H1 (cell line): ENCODE data around the gene RIPOR1. TPM values are rescaled to one million over a fixed set of nuclear protein-coding genes. Genes with fewer than 3 reads are reported as not detected.
A peak's percentile ranks its signal among the peaks of the same experiment; 100 is the strongest.

Experiments used
- CTCF ChIA-PET: fragments of 300-600 bp; sonication (Branson Sonifier 250); formaldehyde crosslinking; loops from one replicate; lab custom pipeline; 2021; ENCODE audit not compliant: partially characterized antibody; lab: Charles Lee
- POLR2A ChIA-PET: fragments of 300-600 bp; sonication (Branson Sonifier 250); formaldehyde crosslinking; loops from one replicate; lab custom pipeline; 2021; ENCODE audit warnings: inconsistent platforms; ENCODE audit not compliant: partially characterized antibody; lab: Charles Lee
- DNase-seq, 2 experiments: peaks; one replicate each; pipeline versions ENCODE4 v3.0.0 to v3.0.0-alpha.2; 2010 to 2022; ENCODE audit warnings: low spot score in 2 of 2, low read depth in 1 of 2, mixed read lengths in 1 of 2
- FAIRE-seq: peaks from 2 replicates; lab custom pipeline; 2011; peaks lifted over from hg19 to GRCh38; lab: Jason Lieb, UNC
- H2AFZ ChIP-seq: 2 replicates; pipeline ENCODE4 v1.8.1; 2012; ENCODE audit warnings: low read length, inconsistent platforms
- H2AK5ac ChIP-seq: 2 replicates; pipeline ENCODE4 v1.6.1; 2013; ENCODE audit warnings: low read depth, low read length
- H2BK120ac ChIP-seq: replicated peaks from 2 replicates; pipeline ENCODE3; 2013; ENCODE audit warnings: low read depth, low read length, inconsistent platforms
- H2BK12ac ChIP-seq: 2 replicates; pipeline ENCODE4 v1.6.1; 2013; ENCODE audit warnings: low read depth, low read length
- H2BK15ac ChIP-seq: 2 replicates; pipeline ENCODE4 v1.6.1; 2013; ENCODE audit warnings: low read length
- H2BK20ac ChIP-seq: 2 replicates; pipeline ENCODE4 v1.6.1; 2013; ENCODE audit warnings: low read length
- H2BK5ac ChIP-seq: 2 replicates; pipeline ENCODE4 v1.6.1; 2013; ENCODE audit warnings: low read depth, low read length
- H3K14ac ChIP-seq: 2 replicates; pipeline ENCODE4 v1.6.1; 2013; ENCODE audit warnings: inconsistent platforms; ENCODE audit not compliant: insufficient read length
- H3K18ac ChIP-seq: 2 replicates; pipeline ENCODE4 v1.6.1; 2013; ENCODE audit warnings: low read length; ENCODE audit errors: extremely low read depth
- H3K23ac ChIP-seq: 2 replicates; pipeline ENCODE4 v1.6.1; 2013; ENCODE audit warnings: inconsistent platforms; ENCODE audit not compliant: insufficient read length
- H3K23me2 ChIP-seq: 2 replicates; pipeline ENCODE4 v1.6.1; 2013; ENCODE audit warnings: low read depth, low read length
- H3K27ac ChIP-seq: 2 replicates; pipeline ENCODE4 v1.6.1; 2011; ENCODE audit warnings: low read depth, low read length, inconsistent platforms
- H3K27me3 ChIP-seq, 4 experiments: replicated peaks in 1 of 4; 1 replicate in 1 of 4; 2 replicates in 3 of 4; pipeline versions ENCODE4 v1.6.1 to v1.8.1; 2011 to 2013; ENCODE audit warnings: low read length in 3 of 4, mild to moderate bottlenecking in 3 of 4, inconsistent platforms in 2 of 4, mixed read lengths in 2 of 4, moderate library complexity in 1 of 4; ENCODE audit not compliant: control insufficient read depth in 3 of 4, insufficient read depth in 3 of 4; ENCODE audit errors: extremely low read depth in 1 of 4
- H3K36me3 ChIP-seq, 4 experiments: 2 replicates each; pipeline versions ENCODE4 v1.6.1 to v1.8.1; 2011 to 2013; ENCODE audit warnings: mild to moderate bottlenecking in 4 of 4, low read length in 3 of 4, moderate library complexity in 2 of 4, control low read depth in 1 of 4, inconsistent platforms in 1 of 4; ENCODE audit not compliant: insufficient read depth in 4 of 4, control insufficient read depth in 2 of 4
- H3K4ac ChIP-seq: replicated peaks from 2 replicates; pipeline ENCODE3; 2013; ENCODE audit warnings: low read length, low read depth, mixed read lengths, inconsistent platforms; ENCODE audit not compliant: insufficient read length
- H3K4me1 ChIP-seq, 4 experiments: replicated peaks in 1 of 4; 1 replicate in 1 of 4; 2 replicates in 3 of 4; pipeline versions ENCODE4 v1.6.1 to v1.8.1; 2011 to 2013; ENCODE audit warnings: low read length in 3 of 4, inconsistent platforms in 2 of 4, mixed read lengths in 1 of 4; ENCODE audit not compliant: insufficient read depth in 4 of 4, control insufficient read depth in 3 of 4
- H3K4me2 ChIP-seq, 2 experiments: 2 replicates each; pipeline versions ENCODE4 v1.6.1 to v1.8.1; 2011 to 2013; ENCODE audit warnings: low read depth in 2 of 2, low read length in 2 of 2, control low read depth in 1 of 2, inconsistent platforms in 1 of 2, mild to moderate bottlenecking in 1 of 2; ENCODE audit not compliant: insufficient read depth in 1 of 2
- H3K4me3 ChIP-seq, 4 experiments: fragments of 200-600, 300-600 bp in 1 of 4; sonication (generic), shearing (Covaris generic), sonication (Bioruptor Twin) in 1 of 4; 2 replicates each; pipeline versions ENCODE4 v1.5.1 to v1.8.1; 2011 to 2016; ENCODE audit warnings: low read length in 4 of 4, low read depth in 3 of 4, control low read depth in 2 of 4, inconsistent platforms in 2 of 4, mild to moderate bottlenecking in 2 of 4, mixed read lengths in 1 of 4, moderate library complexity in 1 of 4; ENCODE audit not compliant: insufficient read depth in 2 of 4; ENCODE audit errors: extremely low read depth in 1 of 4
- H3K56ac ChIP-seq: replicated peaks from 2 replicates; pipeline ENCODE3; 2013; ENCODE audit warnings: low read depth, mild to moderate bottlenecking, mixed read lengths, low read length, inconsistent platforms; ENCODE audit not compliant: insufficient read length
- H3K79me1 ChIP-seq: 2 replicates; pipeline ENCODE4 v1.6.1; 2013; ENCODE audit warnings: low read depth, low read length, control low read depth
- H3K79me2 ChIP-seq, 2 experiments: 2 replicates each; pipeline versions ENCODE4 v1.6.1 to v1.8.1; 2012 to 2013; ENCODE audit warnings: low read length in 2 of 2, mild to moderate bottlenecking in 2 of 2, inconsistent platforms in 1 of 2; ENCODE audit not compliant: insufficient read depth in 2 of 2, control insufficient read depth in 1 of 2
- H3K9ac ChIP-seq, 4 experiments: replicated peaks in 1 of 4; 1 replicate in 1 of 4; 2 replicates in 3 of 4; pipeline versions ENCODE4 v1.6.1 to v1.8.1; 2011 to 2013; ENCODE audit warnings: low read depth in 3 of 4, low read length in 3 of 4, control low read depth in 2 of 4, mild to moderate bottlenecking in 2 of 4, moderate library complexity in 2 of 4, inconsistent platforms in 1 of 4; ENCODE audit errors: extremely low read depth in 1 of 4
- H3K9me3 ChIP-seq, 2 experiments: 2 replicates each; pipeline versions ENCODE4 v1.6.1 to v1.8.1; 2012 to 2013; ENCODE audit warnings: mild to moderate bottlenecking in 2 of 2, moderate library complexity in 2 of 2, control low read depth in 1 of 2, inconsistent platforms in 1 of 2, low read depth in 1 of 2, low read length in 1 of 2, mixed read lengths in 1 of 2; ENCODE audit not compliant: insufficient read depth in 2 of 2
- H4K20me1 ChIP-seq, 2 experiments: replicated peaks in 1 of 2; 2 replicates each; pipeline versions ENCODE3 to v1.8.1; 2011 to 2013; ENCODE audit warnings: inconsistent platforms in 2 of 2, low read length in 2 of 2, mild to moderate bottlenecking in 1 of 2; ENCODE audit not compliant: insufficient read depth in 2 of 2, control insufficient read depth in 1 of 2
- H4K5ac ChIP-seq: 2 replicates; pipeline ENCODE4 v1.6.1; 2013; ENCODE audit warnings: low read length, low read depth, mixed read lengths, inconsistent platforms; ENCODE audit not compliant: insufficient read length
- H4K8ac ChIP-seq: 2 replicates; pipeline ENCODE4 v1.8.0; 2013; ENCODE audit warnings: mild to moderate bottlenecking, moderate library complexity, low read length, inconsistent platforms; ENCODE audit not compliant: insufficient read depth; ENCODE audit errors: extremely low read depth
- H4K91ac ChIP-seq: replicated peaks from 2 replicates; pipeline ENCODE3; 2013; ENCODE audit warnings: low read length, mixed read lengths, inconsistent platforms; ENCODE audit not compliant: insufficient read length
- CBX5 ChIP-seq: fragments of 300-800, 300-1000 bp; sonication (generic); IDR thresholded peaks from 2 replicates; pipeline ENCODE4 v1.7.1; 2016; ENCODE audit warnings: antibody characterized with exemption, low read length, low read depth
- EP300 ChIP-seq, 2 experiments: IDR thresholded peaks; 1 replicate in 1 of 2; 2 replicates in 1 of 2; pipeline ENCODE4 v1.6.1; 2011 to 2012; ENCODE audit warnings: low read depth in 2 of 2, low read length in 2 of 2, mild to moderate bottlenecking in 2 of 2, borderline replicate concordance in 1 of 2, inconsistent platforms in 1 of 2, moderate library complexity in 1 of 2
- GTF2F1 ChIP-seq: IDR thresholded peaks from 2 replicates; pipeline ENCODE4 v1.6.1; 2012; ENCODE audit warnings: low read depth, low read length, improper control_type of control experiment, borderline replicate concordance
- POLR2AphosphoS5 ChIP-seq: IDR thresholded peaks from 2 replicates; pipeline ENCODE4 v1.6.1; 2011; ENCODE audit warnings: low read depth, low read length
- TBP ChIP-seq: IDR thresholded peaks from 2 replicates; pipeline ENCODE4 v1.6.1; 2011; ENCODE audit warnings: low read depth, low read length, improper control_type of control experiment
- ZNF274 ChIP-seq: IDR thresholded peaks from 2 replicates; pipeline ENCODE4 v1.7.0; 2012; ENCODE audit warnings: low read length, borderline replicate concordance; ENCODE audit errors: extremely low read depth
- WGBS, 2 experiments: shearing (Covaris generic) in 1 of 2; methylation state at CpG; one replicate each; pipeline versions ENCODE4 v1.1.6 to v1.1.7; 2013 to 2015; ENCODE audit warnings: low lambda C conversion rate in 2 of 2, mixed read lengths in 2 of 2, inconsistent platforms in 1 of 2, low coverage in 1 of 2, missing lambda C conversion rate in 1 of 2; ENCODE audit not compliant: insufficient replicate concordance in 2 of 2, insufficient coverage in 1 of 2, insufficient read length in 1 of 2; ENCODE audit errors: extremely low coverage in 1 of 2, missing lambda C conversion rate in 1 of 2; 5-methylcytosine and 5-hydroxymethylcytosine counted together
- polyA plus RNA-seq, 7 experiments: library from polyadenylated mRNA; depleted of rRNA in 3 of 7; stranded (reverse) in 5 of 7; unstranded in 2 of 7; fragments of >200 nt in 5 of 7; fragments of 200-250 nt in 2 of 7; gene quantifications; 1 replicate in 5 of 7; 2 replicates in 1 of 7; 4 replicates in 1 of 7; pipeline versions ENCODE4 v1.2.1 to v1.2.3, GENCODE V29; 2011 to 2013; ENCODE audit warnings: missing spikeins in 2 of 7, mixed read lengths in 2 of 7
- total RNA-seq: library from RNA; stranded (reverse); fragmentation: NEBNext Ultra II Directional; extraction: Animal tissue kit (Norgen Biotek cat#: 25700); gene quantifications from 2 replicates; pipeline ENCODE4 v1.2.1, GENCODE V29; 2021

Gene RIPOR1
- total and polyA plus RNA-seq, 2 of the 8 experiments (the other 6 are each of a cell fraction or from before 2014, with no cell fraction given): 2.7 to 10.1 TPM

DNA sequence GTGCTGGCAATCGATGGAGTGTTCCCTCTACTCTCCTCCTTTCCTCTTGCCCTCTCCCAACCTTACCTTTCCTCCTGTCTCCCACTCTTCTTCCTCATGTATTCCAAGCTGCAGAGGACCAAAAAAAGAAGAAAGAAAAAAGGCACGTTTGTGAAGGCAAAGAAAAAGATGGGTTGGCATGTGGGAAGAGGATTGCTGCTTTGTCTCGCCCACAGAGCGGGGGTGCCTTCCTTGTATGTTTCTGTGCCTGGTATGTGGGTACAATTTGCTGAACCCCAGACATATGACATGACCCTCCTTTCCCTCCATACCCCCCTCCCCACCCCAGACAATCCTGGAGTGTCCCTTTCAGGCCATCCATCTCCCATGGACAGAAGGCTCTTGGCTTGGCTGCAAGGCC is 20.6 kb downstream of the RIPOR1 start:
- Histone ChIP-seq H2AFZ (no peak overlapping the region), H3K27ac (no peak overlapping the region), H2BK120ac (no peak overlapping the region), H3K14ac (no peak overlapping the region), H3K79me1 (peaks cover 2% of the 10 kb centered on the region; the same call in 1 of the 2 replicates), H3K18ac (no peak overlapping the region), H4K91ac (no peak overlapping the region), H2BK12ac (no peak overlapping the region), H3K56ac (no peak overlapping the region), H2BK15ac (no peak overlapping the region), H2AK5ac (no peak overlapping the region), H3K4ac (no peak overlapping the region), H3K4me1 (peaks cover 0 to 4% (median 2%) of the 10 kb centered on the region in 4 experiments; a peak in 3 of 7 replicates), H4K8ac (no peak overlapping the region), H2BK5ac (0 out of 2 replicates have a peak overlapping the region, but pooled peaks have one; percentile 39), H3K9me3 (no peaks in the 10 kb centered on the region), H3K4me3 (no peak overlapping the region), H3K27me3 (no peaks in the 10 kb centered on the region), H4K20me1 (peaks cover 2 to 10% of the 10 kb centered on the region in 2 experiments), H3K23me2 (no peaks in the 10 kb centered on the region), H3K79me2 (peaks cover 0 to 3% of the 10 kb centered on the region in 2 experiments; a peak in 1 of 4 replicates), H3K36me3 (peaks cover 0 to 6% (median 0%) of the 10 kb centered on the region in 4 experiments; a peak in 1 of 8 replicates), H3K23ac (no peak overlapping the region), H3K9ac (no peak overlapping the region), H2BK20ac (no peak overlapping the region), H3K4me2 (no peak overlapping the region), H4K5ac (no peak overlapping the region)
- ChIA-PET CTCF (interaction anchor here (0.6 to 10.6 kb wide), 2 partner anchors 12 to 35 kb away, joined by 5 to 108 read pairs; partner anchors contain the start of gene CTCF), POLR2A (interaction anchor here (1.0 to 11.9 kb wide), 2 partner anchors 12 to 14 kb away, joined by 3 to 105 read pairs; partner anchors contain the start of gene CTCF)
- FAIRE-seq (no peak), DNase-seq (no peak)
- WGBS, 2 experiments: 94% methylated on average over 3 of the region's 4 CpGs; no CpG with 5 or more reads in 1 of the 2 experiments
- TF ChIP-seq ZNF274 (no peak), CBX5 (no peak), EP300 (IDR thresholded peaks at IDR 0.05; ENCODE audit: borderline replicate concordance in 1 of 2, low read depth in 2 of 2, low read length in 2 of 2) (no peak), GTF2F1 (no peak), POLR2AphosphoS5 (no peak), TBP (no peak)
